ENCODE results near the gene NPL.

NPL gene

GRCh38 chr1:182811975-182812722 lies 22.6 kb downstream of the NPL start:
- no peak for DNase-seq (ENCODE audit: low read depth in 4 of 4, low spot score in 1 of 4)

GRCh38 chr1:182816863-182817262 lies 27.3 kb downstream of the NPL start:
- no peak for DNase-seq (ENCODE audit: low read depth in 4 of 4, low spot score in 1 of 4)

GRCh38 chr1:182817802-182818201 lies 28.2 kb downstream of the NPL start:
- no peak for DNase-seq (ENCODE audit: low read depth in 4 of 4, low spot score in 1 of 4)

- DNase-seq (ENCODE audit: low read depth in 4 of 4, low spot score in 1 of 4), result no peak
Observed at GRCh38 chr1:182823220-182823619, 33.6 kb downstream of the NPL start.

GRCh38 chr1:182826892-182827291 lies 37.3 kb downstream of the NPL start:
- DNase-seq (ENCODE audit: low read depth in 4 of 4, low spot score in 1 of 4), result no peak

GRCh38 chr1:182829285-182829932 lies 39.8 kb downstream of the NPL start:
- DNase-seq (ENCODE audit: low read depth in 4 of 4, low spot score in 1 of 4), result no peak

- DNase-seq (ENCODE audit: low read depth in 4 of 4, low spot score in 1 of 4), result no peak
Observed at GRCh38 chr1:182833271-182833670, 43.7 kb downstream of the NPL start.

GRCh38 chr1:182834326-182834725 lies 44.8 kb downstream of the NPL start:
- DNase-seq (ENCODE audit: low read depth in 4 of 4, low spot score in 1 of 4), result no peak

GRCh38 chr1:182835806-182836205 lies 46.2 kb downstream of the NPL start:
- DNase-seq (ENCODE audit: low read depth in 4 of 4, low spot score in 1 of 4), result no peak

GRCh38 chr1:182839209-182840066 lies 49.9 kb downstream of the NPL start, which contains the start of gene DHX9:
DHX9 (plus strand) TSS chr1:182839347; CDS start chr1:182842567, 3,220 bp downstream.
- peak; percentile 89 to 97 (median 92) for DNase-seq (ENCODE audit: low read depth in 4 of 4, low spot score in 1 of 4)

- no peak for DNase-seq (ENCODE audit: low read depth in 4 of 4, low spot score in 1 of 4)
Observed at GRCh38 chr1:182841368-182841988, 51.9 kb downstream of the NPL start.

GRCh38 chr1:182842265-182842664 lies 52.7 kb downstream of the NPL start:
- no peak for DNase-seq (ENCODE audit: low read depth in 4 of 4, low spot score in 1 of 4)

GRCh38 chr1:182845379-182845778 lies 55.8 kb downstream of the NPL start:
- no peak for DNase-seq (ENCODE audit: low read depth in 4 of 4, low spot score in 1 of 4)

- no peak for DNase-seq (ENCODE audit: low read depth in 4 of 4, low spot score in 1 of 4)
Observed at GRCh38 chr1:182845894-182846293, 56.3 kb downstream of the NPL start.

- DNase-seq (ENCODE audit: low read depth in 4 of 4, low spot score in 1 of 4), result no peak
Observed at GRCh38 chr1:182847105-182847504, 57.5 kb downstream of the NPL start.

- DNase-seq (ENCODE audit: low read depth in 4 of 4, low spot score in 1 of 4), result no peak
Observed at GRCh38 chr1:182848736-182849135, 59.2 kb downstream of the NPL start.

- no peak for DNase-seq (ENCODE audit: low read depth in 4 of 4, low spot score in 1 of 4)
Observed at GRCh38 chr1:182850319-182850718, 60.7 kb downstream of the NPL start.

- no peak for DNase-seq (ENCODE audit: low read depth in 4 of 4, low spot score in 1 of 4)
Observed at GRCh38 chr1:182851825-182852224, 62.3 kb downstream of the NPL start.

GRCh38 chr1:182855911-182856310 lies 66.3 kb downstream of the NPL start:
- no peak for DNase-seq (ENCODE audit: low read depth in 4 of 4, low spot score in 1 of 4)

- DNase-seq (ENCODE audit: low read depth in 4 of 4, low spot score in 1 of 4), result no peak
Observed at GRCh38 chr1:182857212-182857611, 67.6 kb downstream of the NPL start.

- no peak for DNase-seq (ENCODE audit: low read depth in 4 of 4, low spot score in 1 of 4)
Observed at GRCh38 chr1:182860658-182861057, 71.1 kb downstream of the NPL start.
